ENCODE results near the gene ERF.

The ERF gene

DNA sequence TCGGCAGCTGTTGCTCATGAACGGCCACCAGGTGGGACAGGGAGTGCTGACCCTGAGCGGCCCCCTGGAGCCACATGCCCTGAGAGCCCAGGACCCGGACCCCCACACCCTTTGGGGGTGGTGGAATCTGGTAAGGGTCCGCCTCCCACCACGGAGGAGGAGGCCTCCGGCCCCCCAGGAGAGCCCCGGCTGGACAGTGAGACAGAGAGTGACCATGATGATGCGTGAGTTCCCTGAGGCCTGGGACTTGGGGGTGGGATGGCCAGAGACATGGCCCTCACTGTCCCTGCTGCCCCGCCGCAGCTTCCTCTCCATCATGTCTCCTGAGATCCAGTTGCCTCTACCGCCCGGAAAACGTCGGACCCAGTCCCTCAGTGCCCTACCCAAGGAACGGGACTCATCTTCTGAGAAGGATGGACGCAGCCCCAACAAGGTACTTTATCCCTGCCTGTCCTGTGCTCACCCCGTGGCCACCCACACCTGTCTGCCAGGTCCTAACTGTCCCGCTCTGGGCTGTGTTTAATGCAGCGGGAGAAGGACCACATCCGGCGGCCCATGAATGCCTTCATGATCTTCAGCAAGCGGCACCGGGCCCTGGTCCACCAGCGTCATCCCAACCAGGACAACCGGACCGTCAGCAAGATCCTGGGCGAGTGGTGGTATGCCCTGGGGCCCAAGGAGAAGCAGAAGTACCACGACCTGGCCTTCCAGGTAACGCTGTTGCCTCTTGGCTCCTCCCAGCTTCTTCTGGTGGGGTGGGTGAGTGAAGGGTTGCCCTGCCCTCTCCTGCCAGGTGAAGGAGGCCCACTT is 32.3 kb upstream of the ERF start:
- Histone ChIP-seq H3K9ac (ENCODE audit: low read length) (no peak overlapping the region), H3F3A (ENCODE audit: insufficient read depth, low read length) (peaks cover 7% of the 10 kb centered on the region; the same call in 1 of the 2 replicates), H3K4me3 (ENCODE audit: low read depth, low read length, poor library complexity, severe bottlenecking) (no peak overlapping the region), H3K9me2 (ENCODE audit: low read depth, low read length) (no peaks in the 10 kb centered on the region), H3K27ac (ENCODE audit: low read depth, low read length, poor library complexity, severe bottlenecking) (peak overlapping the region; percentile 77), H3K36me3 (ENCODE audit: insufficient read depth, low read length) (peaks cover 55% of the 10 kb centered on the region), H3K79me2 (ENCODE audit: insufficient read depth, low read length) (no peaks in the 10 kb centered on the region), H3K9me3 (ENCODE audit: low read length) (no peaks in the 10 kb centered on the region), H4K20me1 (ENCODE audit: insufficient read depth, low read length) (no peaks in the 10 kb centered on the region), H3K27me3 (ENCODE audit: insufficient read depth, low read length) (no peaks in the 10 kb centered on the region), H2AFZ (ENCODE audit: low read length) (no peak overlapping the region), H3K4me2 (ENCODE audit: low read length) (no peak overlapping the region; the same call in 1 of the 2 replicates), H3K4me1 (ENCODE audit: insufficient read depth, low read length, severe bottlenecking) (peaks cover 28% of the 10 kb centered on the region)
- no peak for TF ChIP-seq EZH2 (IDR thresholded peaks at IDR 0.05; ENCODE audit: borderline replicate concordance, low read length)
- TF ChIP-seq, protein P1, sequence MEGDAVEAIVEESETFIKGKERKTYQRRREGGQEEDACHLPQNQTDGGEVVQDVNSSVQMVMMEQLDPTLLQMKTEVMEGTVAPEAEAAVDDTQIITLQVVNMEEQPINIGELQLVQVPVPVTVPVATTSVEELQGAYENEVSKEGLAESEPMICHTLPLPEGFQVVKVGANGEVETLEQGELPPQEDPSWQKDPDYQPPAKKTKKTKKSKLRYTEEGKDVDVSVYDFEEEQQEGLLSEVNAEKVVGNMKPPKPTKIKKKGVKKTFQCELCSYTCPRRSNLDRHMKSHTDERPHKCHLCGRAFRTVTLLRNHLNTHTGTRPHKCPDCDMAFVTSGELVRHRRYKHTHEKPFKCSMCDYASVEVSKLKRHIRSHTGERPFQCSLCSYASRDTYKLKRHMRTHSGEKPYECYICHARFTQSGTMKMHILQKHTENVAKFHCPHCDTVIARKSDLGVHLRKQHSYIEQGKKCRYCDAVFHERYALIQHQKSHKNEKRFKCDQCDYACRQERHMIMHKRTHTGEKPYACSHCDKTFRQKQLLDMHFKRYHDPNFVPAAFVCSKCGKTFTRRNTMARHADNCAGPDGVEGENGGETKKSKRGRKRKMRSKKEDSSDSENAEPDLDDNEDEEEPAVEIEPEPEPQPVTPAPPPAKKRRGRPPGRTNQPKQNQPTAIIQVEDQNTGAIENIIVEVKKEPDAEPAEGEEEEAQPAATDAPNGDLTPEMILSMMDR (IDR thresholded peaks at IDR 0.05; ENCODE audit: low read length) = no peak

DNA sequence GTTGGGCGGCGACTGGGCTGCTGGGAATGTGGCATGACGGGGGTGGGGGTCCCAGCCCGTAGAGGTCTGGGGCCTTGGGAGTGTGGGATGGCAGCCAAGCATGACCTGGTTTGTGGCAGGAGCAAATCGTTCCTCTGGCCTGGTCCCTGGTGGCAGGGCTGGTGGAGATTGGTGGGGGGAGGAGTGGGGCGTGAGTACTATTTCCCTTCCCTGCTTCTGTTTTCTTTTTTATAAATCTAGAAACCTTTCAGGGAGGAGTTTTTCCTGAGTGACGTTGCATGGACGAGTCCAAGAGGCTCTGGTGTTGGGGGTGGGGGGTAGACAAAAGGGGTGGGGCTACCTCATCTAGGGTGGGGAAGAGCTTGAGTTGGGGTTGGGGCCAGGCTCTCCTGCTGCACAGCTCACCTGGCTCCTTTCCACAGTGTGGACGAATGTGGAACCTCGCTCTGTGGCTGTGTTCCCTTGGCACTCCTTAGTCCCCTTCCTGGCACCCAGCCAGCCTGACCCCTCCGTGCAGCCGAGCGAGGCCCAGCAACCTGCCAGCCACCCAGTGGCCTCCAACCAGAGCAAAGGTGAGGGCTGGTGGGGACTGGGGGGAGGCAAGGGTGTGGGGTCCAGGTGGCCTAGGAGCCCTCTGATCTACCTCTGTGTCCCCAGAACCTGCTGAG is 31.6 kb upstream of the ERF start:
- Histone ChIP-seq H3K9ac (ENCODE audit: low read length) (peak overlapping the region; percentile 91), H3K4me3 (ENCODE audit: low read depth, low read length, poor library complexity, severe bottlenecking) (peak overlapping the region; percentile 85), H3K9me3 (ENCODE audit: low read length) (no peaks in the 10 kb centered on the region), H3K4me2 (ENCODE audit: low read length) (peak overlapping the region; percentile 79), H3K4me1 (ENCODE audit: insufficient read depth, low read length, severe bottlenecking) (peaks cover 36% of the 10 kb centered on the region), H2AFZ (ENCODE audit: low read length) (no peak overlapping the region), H3K27me3 (ENCODE audit: insufficient read depth, low read length) (no peaks in the 10 kb centered on the region), H3K79me2 (ENCODE audit: insufficient read depth, low read length) (no peaks in the 10 kb centered on the region), H3K9me2 (ENCODE audit: low read depth, low read length) (no peaks in the 10 kb centered on the region), H3F3A (ENCODE audit: insufficient read depth, low read length) (peaks cover 12% of the 10 kb centered on the region; the same call in 1 of the 2 replicates), H3K27ac (ENCODE audit: low read depth, low read length, poor library complexity, severe bottlenecking) (peak overlapping the region; percentile 77), H4K20me1 (ENCODE audit: insufficient read depth, low read length) (no peaks in the 10 kb centered on the region), H3K36me3 (ENCODE audit: insufficient read depth, low read length) (peaks cover 48% of the 10 kb centered on the region)
- TF ChIP-seq EZH2 (IDR thresholded peaks at IDR 0.05; ENCODE audit: borderline replicate concordance, low read length) = no peak
- TF ChIP-seq, protein P1 (IDR thresholded peaks at IDR 0.05; ENCODE audit: low read length) = no peak

DNA sequence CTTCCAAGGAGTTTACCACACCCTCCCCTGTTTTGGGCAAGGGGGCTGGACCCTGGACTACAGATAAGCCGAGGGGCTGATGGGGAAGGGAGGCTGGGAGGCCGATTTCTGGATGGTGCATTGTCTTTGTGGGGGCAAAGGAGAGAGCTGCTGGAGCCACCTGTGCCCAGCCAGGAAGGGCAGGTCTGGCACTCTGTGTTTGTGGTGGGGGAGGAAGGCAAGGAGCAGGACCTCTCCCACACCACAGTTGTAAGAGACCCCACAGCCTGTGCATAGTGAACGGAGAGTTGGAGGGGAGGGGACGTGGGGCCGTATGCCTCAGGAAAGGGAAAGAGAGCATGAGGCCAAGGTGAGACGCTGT is 31.0 kb upstream of the ERF start:
- Histone ChIP-seq H3K9ac (ENCODE audit: low read length) (peak overlapping the region; percentile 91), H4K20me1 (ENCODE audit: insufficient read depth, low read length) (no peaks in the 10 kb centered on the region), H3K9me2 (ENCODE audit: low read depth, low read length) (no peaks in the 10 kb centered on the region), H3K4me1 (ENCODE audit: insufficient read depth, low read length, severe bottlenecking) (peaks cover 41% of the 10 kb centered on the region), H3F3A (ENCODE audit: insufficient read depth, low read length) (peaks cover 12% of the 10 kb centered on the region; the same call in 1 of the 2 replicates), H3K27ac (ENCODE audit: low read depth, low read length, poor library complexity, severe bottlenecking) (peak overlapping the region; percentile 77), H3K79me2 (ENCODE audit: insufficient read depth, low read length) (no peaks in the 10 kb centered on the region), H3K27me3 (ENCODE audit: insufficient read depth, low read length) (no peaks in the 10 kb centered on the region), H3K4me3 (ENCODE audit: low read depth, low read length, poor library complexity, severe bottlenecking) (peak overlapping the region; percentile 85), H2AFZ (ENCODE audit: low read length) (no peak overlapping the region), H3K9me3 (ENCODE audit: low read length) (no peaks in the 10 kb centered on the region), H3K4me2 (ENCODE audit: low read length) (peak overlapping the region; percentile 79), H3K36me3 (ENCODE audit: insufficient read depth, low read length) (peaks cover 43% of the 10 kb centered on the region)
- TF ChIP-seq, protein P1 (IDR thresholded peaks at IDR 0.05; ENCODE audit: low read length) = no peak
- TF ChIP-seq EZH2 (IDR thresholded peaks at IDR 0.05; ENCODE audit: borderline replicate concordance, low read length) = no peak
